Caco-2 (cell line): ENCODE results near the gene OR7G3. TPM values are rescaled to one million over a fixed set of nuclear protein-coding genes. Genes with fewer than 3 reads are reported as not detected.
A peak's percentile ranks its signal among the peaks of the same experiment; 100 is the strongest.

ENCODE experiments used
- BruUV-seq: library from RNA; stranded (reverse); fragments of 400-500 nt; replicated peaks from 2 replicates; lab custom pipeline; 2021; lab: Mats Ljungman, UMichigan
- CTCF ChIA-PET: fragments of 300-600 bp; sonication (Branson Sonifier 250); formaldehyde crosslinking; loops from one replicate; lab custom pipeline; 2022; ENCODE audit warnings: antibody characterized with exemption; lab: Charles Lee
- POLR2A ChIA-PET: fragments of 300-600 bp; sonication (Branson Sonifier 250); formaldehyde crosslinking; loops from one replicate; lab custom pipeline; 2022; ENCODE audit warnings: antibody characterized with exemption; lab: Charles Lee
- DNase-seq, 2 experiments: peaks; one replicate each; pipeline versions ENCODE4 v3.0.0 to v3.0.0-alpha.2; 2020 to 2022
- H3K27me3 ChIP-seq: replicated peaks from 2 replicates; pipeline ENCODE4 v1.6.0; 2011; ENCODE audit warnings: low read length; ENCODE audit not compliant: control insufficient read depth, insufficient read depth
- H3K36me3 ChIP-seq: 2 replicates; pipeline ENCODE4 v1.5.1; 2011; ENCODE audit warnings: low read length; ENCODE audit not compliant: control insufficient read depth, insufficient read depth
- H3K4me1 ChIP-seq: fragments of 250-450 bp; sonication (Bioruptor Pico); 2 replicates; pipeline ENCODE4 v1.5.1; 2020; ENCODE audit warnings: mild to moderate bottlenecking
- H3K4me3 ChIP-seq: 2 replicates; pipeline ENCODE4 v1.5.1; 2011; ENCODE audit warnings: low read depth, mild to moderate bottlenecking, control low read depth, low read length
- H3K9me3 ChIP-seq: fragments of 250-450 bp; sonication (Bioruptor Pico); 2 replicates; pipeline ENCODE4 v1.5.1; 2020; ENCODE audit warnings: mild to moderate bottlenecking, moderate library complexity
- H3K27ac Mint-ChIP-seq: one replicate; pipeline ENCODE4 v1.8.0; 2022; ENCODE audit warnings: mixed read lengths; ENCODE audit not compliant: unreplicated experiment
- H3K27me3 Mint-ChIP-seq: one replicate; pipeline ENCODE4 v1.8.0; 2022; ENCODE audit warnings: mixed read lengths; ENCODE audit not compliant: insufficient read depth, unreplicated experiment
- H3K36me3 Mint-ChIP-seq: one replicate; pipeline ENCODE4 v1.8.0; 2022; ENCODE audit warnings: mild to moderate bottlenecking, mixed read lengths; ENCODE audit not compliant: insufficient read depth, unreplicated experiment
- H3K4me1 Mint-ChIP-seq: one replicate; pipeline ENCODE4 v1.8.0; 2022; ENCODE audit warnings: low read depth, mixed read lengths; ENCODE audit not compliant: unreplicated experiment
- H3K4me3 Mint-ChIP-seq: one replicate; pipeline ENCODE4 v1.8.0; 2022; ENCODE audit warnings: mild to moderate bottlenecking, moderate library complexity, mixed read lengths; ENCODE audit not compliant: unreplicated experiment
- H3K9me3 Mint-ChIP-seq: one replicate; pipeline ENCODE4 v1.8.0; 2022; ENCODE audit warnings: mixed read lengths; ENCODE audit not compliant: unreplicated experiment
- CTCF ChIP-seq, 2 experiments: fragments of 200-600 bp in 1 of 2; IDR thresholded peaks; 1 replicate in 1 of 2; 2 replicates in 1 of 2; pipeline versions ENCODE4 v1.5.1 to v1.8.0; 2011 to 2022; ENCODE audit warnings: antibody characterized with exemption in 1 of 2, control low read depth in 1 of 2, inconsistent platforms in 1 of 2, low read depth in 1 of 2, low read length in 1 of 2, mild to moderate bottlenecking in 1 of 2, moderate library complexity in 1 of 2; ENCODE audit not compliant: insufficient read depth in 1 of 2, severe bottlenecking in 1 of 2, unreplicated experiment in 1 of 2
- intact Hi-C: fragments of 100-400 bp; cut with micrococcal nuclease; formaldehyde crosslinking; loops from one replicate; pipeline ENCODE4 v1.10.0; 2022; ENCODE audit not compliant: unreplicated experiment
- total RNA-seq: library from RNA; stranded (reverse); gene quantifications from 2 replicates; pipeline ENCODE4 v1.2.3, GENCODE V29; 2022

Gene OR7G3
- total RNA-seq, 1 experiment from 2014 or later = not detected

- H3K27me3 Mint-ChIP-seq = peaks cover 4% of the 10 kb centered on the region
- ChIA-PET CTCF (no interaction called here), POLR2A (no interaction called here)
- Histone ChIP-seq H3K4me1 (no peaks in the 10 kb centered on the region), H3K9me3 (no peaks in the 10 kb centered on the region), H3K4me3 (no peak within 1 kb of the TSS), H3K27me3 (no peaks in the 10 kb centered on the region), H3K36me3 (no peaks in the 10 kb centered on the region)
- H3K4me3 Mint-ChIP-seq = no peak within 1 kb of the TSS
- no peak for DNase-seq
- H3K36me3 Mint-ChIP-seq = no peaks in the 10 kb centered on the region
- H3K27ac Mint-ChIP-seq = no peak within 1 kb of the TSS
- no peak for TF ChIP-seq CTCF (IDR thresholded peaks at IDR 0.05; ENCODE audit: insufficient read depth in 1 of 2, low read depth in 1 of 2, low read length in 1 of 2, severe bottlenecking in 1 of 2, unreplicated experiment in 1 of 2)
- H3K4me1 Mint-ChIP-seq = no peaks in the 10 kb centered on the region
- H3K9me3 Mint-ChIP-seq = peaks cover 7% of the 10 kb centered on the region
- intact Hi-C loops = no loop called here
- BruUV-seq = no TSS peak
These were observed 40.0 kb downstream of the OR7G3 start, which contains the start of gene OR1M1 for GRCh38 chr19:9086761-9087160. TSS of gene OR1M1 (plus strand) at chr19:9087061. CDS start at chr19:9093245, 6,184 bp downstream.

GRCh38 chr19:9078651-9079050, 48.1 kb downstream of the OR7G3 start:
- no peak overlapping the region for H3K4me3 Mint-ChIP-seq
- intact Hi-C loops = no loop called here
- BruUV-seq = no TSS peak

GRCh38 chr19:9076901-9077300, 49.8 kb downstream of the OR7G3 start:
- Histone ChIP-seq H3K27me3 (no peaks in the 10 kb centered on the region), H3K4me1 (no peaks in the 10 kb centered on the region), H3K36me3 (no peaks in the 10 kb centered on the region), H3K4me3 (no peak overlapping the region), H3K9me3 (no peaks in the 10 kb centered on the region)
- H3K27me3 Mint-ChIP-seq = no peaks in the 10 kb centered on the region
- no peak for DNase-seq
- ChIA-PET CTCF (no interaction called here), POLR2A (no interaction called here)
- TF ChIP-seq CTCF (IDR thresholded peaks at IDR 0.05; ENCODE audit: insufficient read depth in 1 of 2, low read depth in 1 of 2, low read length in 1 of 2, severe bottlenecking in 1 of 2, unreplicated experiment in 1 of 2) = no peak
- H3K36me3 Mint-ChIP-seq = no peaks in the 10 kb centered on the region
- no peaks in the 10 kb centered on the region for H3K4me1 Mint-ChIP-seq
- no peak overlapping the region for H3K27ac Mint-ChIP-seq
- no TSS peak for BruUV-seq
- H3K4me3 Mint-ChIP-seq = no peak overlapping the region
- intact Hi-C loops = no loop called here
- no peaks in the 10 kb centered on the region for H3K9me3 Mint-ChIP-seq

More at GRCh38 chr19:9078651-9079050, 48.1 kb downstream of the OR7G3 start:
- no peaks in the 10 kb centered on the region for H3K27me3 ChIP-seq
- H3K4me1 Mint-ChIP-seq = no peaks in the 10 kb centered on the region
- H3K4me1 ChIP-seq = no peaks in the 10 kb centered on the region
- H3K27me3 Mint-ChIP-seq = no peaks in the 10 kb centered on the region
- ChIA-PET CTCF (no interaction called here), POLR2A (no interaction called here)
- H3K9me3 ChIP-seq = no peaks in the 10 kb centered on the region
- no peaks in the 10 kb centered on the region for H3K36me3 Mint-ChIP-seq
- peak overlapping the region; percentile 39 for H3K27ac Mint-ChIP-seq
- H3K36me3 ChIP-seq = no peaks in the 10 kb centered on the region
- H3K9me3 Mint-ChIP-seq = no peaks in the 10 kb centered on the region
- no peak for TF ChIP-seq CTCF (IDR thresholded peaks at IDR 0.05; ENCODE audit: insufficient read depth in 1 of 2, low read depth in 1 of 2, low read length in 1 of 2, severe bottlenecking in 1 of 2, unreplicated experiment in 1 of 2)
- DNase-seq = no peak
- H3K4me3 ChIP-seq = no peak overlapping the region

Other genes starting within 250 kb of the OR7G3 start
- gene MUC16, start 116.5 kb downstream of the OR7G3 start, total RNA-seq = 0.05 TPM in 2 replicates
- gene OR1M1, start 39.9 kb downstream of the OR7G3 start, total RNA-seq = not detected in 2 replicates
- not detected in 2 replicates for gene OR7G2, start 19.5 kb downstream of the OR7G3 start, total RNA-seq
- not detected in 2 replicates for gene OR7G1, start 11.2 kb downstream of the OR7G3 start, total RNA-seq
- gene ZNF317, start 13.4 kb upstream of the OR7G3 start, total RNA-seq = 33.7 and 35.2 TPM in 2 replicates
- gene OR7D2, start 52.0 kb upstream of the OR7G3 start, total RNA-seq = not detected in 2 replicates
- not detected in 2 replicates for gene OR7D4, start 92.6 kb upstream of the OR7G3 start, total RNA-seq
- gene OR7E24, start 124.0 kb upstream of the OR7G3 start, total RNA-seq = not detected in 2 replicates
- 0.77 and 2.0 TPM in 2 replicates for gene ZNF699, start 182.9 kb upstream of the OR7G3 start, total RNA-seq
- 5.4 and 5.5 TPM in 2 replicates for gene ZNF559, start 197.2 kb upstream of the OR7G3 start, total RNA-seq
- gene ZNF177, start 236.1 kb upstream of the OR7G3 start, total RNA-seq = 0.34 and 0.70 TPM in 2 replicates